GM23338 (cell line): ENCODE measurements around the gene ANTXR2. TPM values are rescaled to one million over a fixed set of nuclear protein-coding genes. Genes with fewer than 3 reads are reported as not detected.

Source experiments
- ATAC-seq: fragments of 200-7000 bp; cut with Tn5 transposase; 3 replicates; pipeline ENCODE4 v1.9.1; 2020
- DNase-seq: peaks from one replicate; pipeline ENCODE4 v3.0.0-alpha.2; 2015; ENCODE audit warnings: low spot score
- H2AFZ ChIP-seq: fragments of 200-600 bp; sonication (generic); 2 replicates; pipeline ENCODE4 v1.8.0; 2016; ENCODE audit warnings: antibody characterized with exemption, mild to moderate bottlenecking, moderate library complexity
- H3F3A ChIP-seq: fragments of 200-600 bp; sonication (generic); replicated peaks from 2 replicates; pipeline ENCODE4 v1.8.0; 2017; ENCODE audit warnings: antibody characterized with exemption, mixed run types, low read depth
- H3K27ac ChIP-seq: fragments of 200-600 bp; sonication (generic); 2 replicates; pipeline ENCODE4 v1.6.1; 2016; ENCODE audit warnings: low read depth
- H3K27me3 ChIP-seq: fragments of 200-600 bp; sonication (generic); 2 replicates; pipeline ENCODE4 v1.8.0; 2016; ENCODE audit warnings: mild to moderate bottlenecking, mixed run types, moderate library complexity; ENCODE audit not compliant: insufficient read depth
- H3K36me3 ChIP-seq: fragments of 200-600 bp; sonication (generic); 2 replicates; pipeline ENCODE4 v1.8.0; 2016; ENCODE audit warnings: mild to moderate bottlenecking; ENCODE audit not compliant: insufficient read depth
- H3K4me1 ChIP-seq: fragments of 200-600 bp; sonication (generic); 2 replicates; pipeline ENCODE4 v1.8.0; 2016; ENCODE audit warnings: mild to moderate bottlenecking, moderate library complexity; ENCODE audit not compliant: insufficient read depth
- H3K4me2 ChIP-seq: fragments of 200-600 bp; sonication (generic); 2 replicates; pipeline ENCODE4 v1.7.1; 2017; ENCODE audit warnings: mixed run types
- H3K4me3 ChIP-seq: fragments of 200-600 bp; sonication (generic); 2 replicates; pipeline ENCODE4 v1.6.1; 2016; ENCODE audit warnings: mixed run types
- H3K79me2 ChIP-seq: fragments of 200-600 bp; sonication (generic); replicated peaks from 2 replicates; pipeline ENCODE4 v1.8.0; 2017; ENCODE audit warnings: mild to moderate bottlenecking; ENCODE audit not compliant: insufficient read depth
- H3K9me2 ChIP-seq: fragments of 200-600 bp; sonication (generic); 2 replicates; pipeline ENCODE4 v1.8.0; 2017; ENCODE audit not compliant: insufficient read depth
- H4K20me1 ChIP-seq: fragments of 200-600 bp; sonication (generic); replicated peaks from 2 replicates; pipeline ENCODE4 v1.8.0; 2017; ENCODE audit warnings: mild to moderate bottlenecking; ENCODE audit not compliant: insufficient read depth
- H3K27ac Mint-ChIP-seq: 2 replicates; pipeline ENCODE4 v1.8.0; 2020; ENCODE audit warnings: inconsistent platforms, mild to moderate bottlenecking, moderate library complexity, mixed read lengths
- H3K27me3 Mint-ChIP-seq: 3 replicates; pipeline ENCODE4 v1.8.0; 2022; ENCODE audit warnings: low read depth, mild to moderate bottlenecking, moderate library complexity, mixed read lengths, inconsistent platforms; ENCODE audit not compliant: insufficient read depth, poor library complexity
- H3K36me3 Mint-ChIP-seq: 3 replicates; pipeline ENCODE4 v1.8.0; 2021; ENCODE audit warnings: low read depth, mild to moderate bottlenecking, inconsistent platforms, moderate library complexity, mixed read lengths
- H3K4me1 Mint-ChIP-seq: 3 replicates; pipeline ENCODE4 v1.8.0; 2020; ENCODE audit warnings: mild to moderate bottlenecking, inconsistent platforms, mixed read lengths
- H3K4me3 Mint-ChIP-seq: 3 replicates; pipeline ENCODE4 v1.8.0; 2021; ENCODE audit warnings: moderate library complexity, mild to moderate bottlenecking, inconsistent platforms, mixed read lengths
- H3K9me3 Mint-ChIP-seq: 3 replicates; pipeline ENCODE4 v1.8.0; 2020; ENCODE audit warnings: moderate library complexity, mild to moderate bottlenecking, inconsistent platforms, mixed read lengths
- CREB1 ChIP-seq: fragments of 250-450 bp; sonication (Bioruptor Pico); IDR thresholded peaks from 2 replicates; pipeline ENCODE4 v1.5.0; 2020; ENCODE audit warnings: low read depth, mild to moderate bottlenecking, moderate library complexity
- EZH2 ChIP-seq: fragments of 200-600 bp; sonication (generic); IDR thresholded peaks from one replicate; pipeline ENCODE4 v1.8.0; 2017; ENCODE audit warnings: antibody characterized with exemption, mild to moderate bottlenecking, low read depth; ENCODE audit not compliant: unreplicated experiment
- JUNB ChIP-seq: IDR thresholded peaks from one replicate; pipeline ENCODE4 v1.6.1; 2016; ENCODE audit warnings: antibody characterized with exemption; ENCODE audit not compliant: unreplicated experiment
- NANOG ChIP-seq: IDR thresholded peaks from 2 replicates; pipeline ENCODE4 v1.6.1; 2016; ENCODE audit warnings: antibody characterized with exemption, borderline replicate concordance
- POLR2AphosphoS5 ChIP-seq: IDR thresholded peaks from 2 replicates; pipeline ENCODE4 v1.6.1; 2016; ENCODE audit warnings: antibody characterized with exemption, low read depth
- ZNF114 ChIP-seq: fragments of 250-450 bp; sonication (Bioruptor Pico); IDR thresholded peaks from 2 replicates; pipeline ENCODE4 v1.5.0; 2020; ENCODE audit warnings: mild to moderate bottlenecking, moderate library complexity
- ZNF331 ChIP-seq: fragments of 250-450 bp; sonication (Bioruptor Pico); IDR thresholded peaks from 2 replicates; pipeline ENCODE4 v1.5.0; 2020; ENCODE audit warnings: low read depth, mild to moderate bottlenecking, moderate library complexity
- polyA plus RNA-seq: library from polyadenylated mRNA; unstranded; fragments of >200 nt; fragmentation: Nextera tagmentation; extraction: Ambion mirVana; gene quantifications from 2 replicates; pipeline ENCODE4 v1.2.1, GENCODE V29; 2016
- total RNA-seq: library from RNA; depleted of rRNA; stranded (reverse); fragments of >200 nt; shearing (Covaris generic); gene quantifications from 2 replicates; pipeline ENCODE4 v1.2.3, GENCODE V29; 2014
- TF ChIP-seq, protein P1 (sequence below), 2 experiments: fragments of 200-600 bp in 1 of 2; sonication (generic) in 1 of 2; conservative IDR thresholded peaks; 2 replicates each; pipeline versions ENCODE4 v1.5.1 to v1.6.1; 2016 to 2017; ENCODE audit warnings: antibody characterized with exemption in 2 of 2, low read depth in 2 of 2, mild to moderate bottlenecking in 2 of 2, moderate library complexity in 1 of 2
- TF ChIP-seq, protein P2 (sequence below): IDR thresholded peaks from one replicate; pipeline ENCODE4 v1.6.1; 2018; ENCODE audit warnings: antibody characterized with exemption; ENCODE audit not compliant: unreplicated experiment
- TF ChIP-seq, protein P3 (sequence below): IDR thresholded peaks from 2 replicates; pipeline ENCODE4 v1.6.1; 2016; ENCODE audit warnings: antibody characterized with exemption
- TF ChIP-seq, protein P4 (sequence below): fragments of 250-450 bp; sonication (Bioruptor Pico); IDR thresholded peaks from 2 replicates; pipeline ENCODE4 v1.5.0; 2020; ENCODE audit warnings: mild to moderate bottlenecking, moderate library complexity

Gene ANTXR2
- total and polyA plus RNA-seq, 2 experiments from 2014 or later = 2.0 to 5.3 TPM

DNA sequence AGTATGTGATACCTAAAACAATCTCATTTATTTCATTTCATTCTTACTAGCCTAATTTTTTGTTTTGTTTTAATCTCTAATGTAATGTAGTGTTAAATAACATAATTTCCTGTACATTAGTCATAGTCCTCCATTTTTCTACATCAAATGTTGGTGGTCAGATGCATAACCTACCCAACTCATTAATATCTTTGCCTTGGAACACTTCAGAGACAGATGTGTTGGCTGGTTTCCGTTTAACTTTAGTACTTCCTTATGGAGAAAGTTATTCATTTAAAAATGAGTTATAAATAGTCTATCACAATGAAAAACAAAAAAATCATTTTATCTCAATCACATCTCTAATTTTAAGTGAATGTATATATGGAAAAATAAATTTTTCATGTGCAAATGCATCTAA lies 190.2 kb downstream of the ANTXR2 start (continued):
- TF ChIP-seq, protein P1, sequence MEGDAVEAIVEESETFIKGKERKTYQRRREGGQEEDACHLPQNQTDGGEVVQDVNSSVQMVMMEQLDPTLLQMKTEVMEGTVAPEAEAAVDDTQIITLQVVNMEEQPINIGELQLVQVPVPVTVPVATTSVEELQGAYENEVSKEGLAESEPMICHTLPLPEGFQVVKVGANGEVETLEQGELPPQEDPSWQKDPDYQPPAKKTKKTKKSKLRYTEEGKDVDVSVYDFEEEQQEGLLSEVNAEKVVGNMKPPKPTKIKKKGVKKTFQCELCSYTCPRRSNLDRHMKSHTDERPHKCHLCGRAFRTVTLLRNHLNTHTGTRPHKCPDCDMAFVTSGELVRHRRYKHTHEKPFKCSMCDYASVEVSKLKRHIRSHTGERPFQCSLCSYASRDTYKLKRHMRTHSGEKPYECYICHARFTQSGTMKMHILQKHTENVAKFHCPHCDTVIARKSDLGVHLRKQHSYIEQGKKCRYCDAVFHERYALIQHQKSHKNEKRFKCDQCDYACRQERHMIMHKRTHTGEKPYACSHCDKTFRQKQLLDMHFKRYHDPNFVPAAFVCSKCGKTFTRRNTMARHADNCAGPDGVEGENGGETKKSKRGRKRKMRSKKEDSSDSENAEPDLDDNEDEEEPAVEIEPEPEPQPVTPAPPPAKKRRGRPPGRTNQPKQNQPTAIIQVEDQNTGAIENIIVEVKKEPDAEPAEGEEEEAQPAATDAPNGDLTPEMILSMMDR (conservative IDR thresholded peaks at IDR 0.05; ENCODE audit: low read depth in 2 of 2) = no peak
- TF ChIP-seq, protein P2, sequence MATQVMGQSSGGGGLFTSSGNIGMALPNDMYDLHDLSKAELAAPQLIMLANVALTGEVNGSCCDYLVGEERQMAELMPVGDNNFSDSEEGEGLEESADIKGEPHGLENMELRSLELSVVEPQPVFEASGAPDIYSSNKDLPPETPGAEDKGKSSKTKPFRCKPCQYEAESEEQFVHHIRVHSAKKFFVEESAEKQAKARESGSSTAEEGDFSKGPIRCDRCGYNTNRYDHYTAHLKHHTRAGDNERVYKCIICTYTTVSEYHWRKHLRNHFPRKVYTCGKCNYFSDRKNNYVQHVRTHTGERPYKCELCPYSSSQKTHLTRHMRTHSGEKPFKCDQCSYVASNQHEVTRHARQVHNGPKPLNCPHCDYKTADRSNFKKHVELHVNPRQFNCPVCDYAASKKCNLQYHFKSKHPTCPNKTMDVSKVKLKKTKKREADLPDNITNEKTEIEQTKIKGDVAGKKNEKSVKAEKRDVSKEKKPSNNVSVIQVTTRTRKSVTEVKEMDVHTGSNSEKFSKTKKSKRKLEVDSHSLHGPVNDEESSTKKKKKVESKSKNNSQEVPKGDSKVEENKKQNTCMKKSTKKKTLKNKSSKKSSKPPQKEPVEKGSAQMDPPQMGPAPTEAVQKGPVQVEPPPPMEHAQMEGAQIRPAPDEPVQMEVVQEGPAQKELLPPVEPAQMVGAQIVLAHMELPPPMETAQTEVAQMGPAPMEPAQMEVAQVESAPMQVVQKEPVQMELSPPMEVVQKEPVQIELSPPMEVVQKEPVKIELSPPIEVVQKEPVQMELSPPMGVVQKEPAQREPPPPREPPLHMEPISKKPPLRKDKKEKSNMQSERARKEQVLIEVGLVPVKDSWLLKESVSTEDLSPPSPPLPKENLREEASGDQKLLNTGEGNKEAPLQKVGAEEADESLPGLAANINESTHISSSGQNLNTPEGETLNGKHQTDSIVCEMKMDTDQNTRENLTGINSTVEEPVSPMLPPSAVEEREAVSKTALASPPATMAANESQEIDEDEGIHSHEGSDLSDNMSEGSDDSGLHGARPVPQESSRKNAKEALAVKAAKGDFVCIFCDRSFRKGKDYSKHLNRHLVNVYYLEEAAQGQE = no peak
- TF ChIP-seq NANOG (no peak), CREB1 (CRISPR knock-in tag) (no peak), JUNB (no peak), EZH2 (no peak), ZNF114 (CRISPR knock-in tag) (no peak), ZNF331 (CRISPR knock-in tag) (no peak), POLR2AphosphoS5 (no peak)
- TF ChIP-seq, protein P3, sequence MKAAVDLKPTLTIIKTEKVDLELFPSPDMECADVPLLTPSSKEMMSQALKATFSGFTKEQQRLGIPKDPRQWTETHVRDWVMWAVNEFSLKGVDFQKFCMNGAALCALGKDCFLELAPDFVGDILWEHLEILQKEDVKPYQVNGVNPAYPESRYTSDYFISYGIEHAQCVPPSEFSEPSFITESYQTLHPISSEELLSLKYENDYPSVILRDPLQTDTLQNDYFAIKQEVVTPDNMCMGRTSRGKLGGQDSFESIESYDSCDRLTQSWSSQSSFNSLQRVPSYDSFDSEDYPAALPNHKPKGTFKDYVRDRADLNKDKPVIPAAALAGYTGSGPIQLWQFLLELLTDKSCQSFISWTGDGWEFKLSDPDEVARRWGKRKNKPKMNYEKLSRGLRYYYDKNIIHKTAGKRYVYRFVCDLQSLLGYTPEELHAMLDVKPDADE = no peak

DNA sequence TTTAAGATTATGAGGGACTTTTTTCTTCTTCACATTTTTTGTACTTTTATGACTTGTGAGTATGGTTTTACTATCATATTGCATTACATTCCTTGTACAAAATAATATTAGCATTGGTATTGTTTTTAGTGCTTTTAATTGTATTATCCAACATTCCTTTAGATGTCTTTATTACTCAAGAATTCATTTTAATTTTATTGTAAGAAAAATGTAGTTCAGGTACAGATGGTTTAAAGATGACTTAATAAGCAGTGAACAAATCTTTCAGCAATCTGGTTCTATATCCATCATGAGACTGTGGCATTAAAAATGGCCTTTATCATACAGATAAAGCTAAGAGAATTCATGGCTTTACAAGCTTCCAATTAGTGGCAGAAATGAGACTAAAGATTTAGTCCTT lies 191.6 kb downstream of the ANTXR2 start:
- Histone ChIP-seq H4K20me1 (no peaks in the 10 kb centered on the region), H3K4me1 (no peaks in the 10 kb centered on the region), H3K27ac (no peak overlapping the region), H3K9me2 (no peaks in the 10 kb centered on the region), H3K27me3 (no peaks in the 10 kb centered on the region), H2AFZ (no peak overlapping the region), H3K4me2 (no peak overlapping the region), H3K4me3 (no peak overlapping the region), H3K36me3 (no peaks in the 10 kb centered on the region), H3K79me2 (no peaks in the 10 kb centered on the region), H3F3A (no peaks in the 10 kb centered on the region)
- no peak overlapping the region for H3K4me3 Mint-ChIP-seq
- H3K36me3 Mint-ChIP-seq = peaks cover 4% of the 10 kb centered on the region; the same call in 1 of the 3 replicates
- H3K4me1 Mint-ChIP-seq = no peaks in the 10 kb centered on the region
- H3K27ac Mint-ChIP-seq = no peak overlapping the region
- no peak for DNase-seq
- H3K27me3 Mint-ChIP-seq = peaks cover 7% of the 10 kb centered on the region
- no peaks in the 10 kb centered on the region for H3K9me3 Mint-ChIP-seq
- no peak for ATAC-seq
- TF ChIP-seq JUNB = no peak
- TF ChIP-seq, protein P4, sequence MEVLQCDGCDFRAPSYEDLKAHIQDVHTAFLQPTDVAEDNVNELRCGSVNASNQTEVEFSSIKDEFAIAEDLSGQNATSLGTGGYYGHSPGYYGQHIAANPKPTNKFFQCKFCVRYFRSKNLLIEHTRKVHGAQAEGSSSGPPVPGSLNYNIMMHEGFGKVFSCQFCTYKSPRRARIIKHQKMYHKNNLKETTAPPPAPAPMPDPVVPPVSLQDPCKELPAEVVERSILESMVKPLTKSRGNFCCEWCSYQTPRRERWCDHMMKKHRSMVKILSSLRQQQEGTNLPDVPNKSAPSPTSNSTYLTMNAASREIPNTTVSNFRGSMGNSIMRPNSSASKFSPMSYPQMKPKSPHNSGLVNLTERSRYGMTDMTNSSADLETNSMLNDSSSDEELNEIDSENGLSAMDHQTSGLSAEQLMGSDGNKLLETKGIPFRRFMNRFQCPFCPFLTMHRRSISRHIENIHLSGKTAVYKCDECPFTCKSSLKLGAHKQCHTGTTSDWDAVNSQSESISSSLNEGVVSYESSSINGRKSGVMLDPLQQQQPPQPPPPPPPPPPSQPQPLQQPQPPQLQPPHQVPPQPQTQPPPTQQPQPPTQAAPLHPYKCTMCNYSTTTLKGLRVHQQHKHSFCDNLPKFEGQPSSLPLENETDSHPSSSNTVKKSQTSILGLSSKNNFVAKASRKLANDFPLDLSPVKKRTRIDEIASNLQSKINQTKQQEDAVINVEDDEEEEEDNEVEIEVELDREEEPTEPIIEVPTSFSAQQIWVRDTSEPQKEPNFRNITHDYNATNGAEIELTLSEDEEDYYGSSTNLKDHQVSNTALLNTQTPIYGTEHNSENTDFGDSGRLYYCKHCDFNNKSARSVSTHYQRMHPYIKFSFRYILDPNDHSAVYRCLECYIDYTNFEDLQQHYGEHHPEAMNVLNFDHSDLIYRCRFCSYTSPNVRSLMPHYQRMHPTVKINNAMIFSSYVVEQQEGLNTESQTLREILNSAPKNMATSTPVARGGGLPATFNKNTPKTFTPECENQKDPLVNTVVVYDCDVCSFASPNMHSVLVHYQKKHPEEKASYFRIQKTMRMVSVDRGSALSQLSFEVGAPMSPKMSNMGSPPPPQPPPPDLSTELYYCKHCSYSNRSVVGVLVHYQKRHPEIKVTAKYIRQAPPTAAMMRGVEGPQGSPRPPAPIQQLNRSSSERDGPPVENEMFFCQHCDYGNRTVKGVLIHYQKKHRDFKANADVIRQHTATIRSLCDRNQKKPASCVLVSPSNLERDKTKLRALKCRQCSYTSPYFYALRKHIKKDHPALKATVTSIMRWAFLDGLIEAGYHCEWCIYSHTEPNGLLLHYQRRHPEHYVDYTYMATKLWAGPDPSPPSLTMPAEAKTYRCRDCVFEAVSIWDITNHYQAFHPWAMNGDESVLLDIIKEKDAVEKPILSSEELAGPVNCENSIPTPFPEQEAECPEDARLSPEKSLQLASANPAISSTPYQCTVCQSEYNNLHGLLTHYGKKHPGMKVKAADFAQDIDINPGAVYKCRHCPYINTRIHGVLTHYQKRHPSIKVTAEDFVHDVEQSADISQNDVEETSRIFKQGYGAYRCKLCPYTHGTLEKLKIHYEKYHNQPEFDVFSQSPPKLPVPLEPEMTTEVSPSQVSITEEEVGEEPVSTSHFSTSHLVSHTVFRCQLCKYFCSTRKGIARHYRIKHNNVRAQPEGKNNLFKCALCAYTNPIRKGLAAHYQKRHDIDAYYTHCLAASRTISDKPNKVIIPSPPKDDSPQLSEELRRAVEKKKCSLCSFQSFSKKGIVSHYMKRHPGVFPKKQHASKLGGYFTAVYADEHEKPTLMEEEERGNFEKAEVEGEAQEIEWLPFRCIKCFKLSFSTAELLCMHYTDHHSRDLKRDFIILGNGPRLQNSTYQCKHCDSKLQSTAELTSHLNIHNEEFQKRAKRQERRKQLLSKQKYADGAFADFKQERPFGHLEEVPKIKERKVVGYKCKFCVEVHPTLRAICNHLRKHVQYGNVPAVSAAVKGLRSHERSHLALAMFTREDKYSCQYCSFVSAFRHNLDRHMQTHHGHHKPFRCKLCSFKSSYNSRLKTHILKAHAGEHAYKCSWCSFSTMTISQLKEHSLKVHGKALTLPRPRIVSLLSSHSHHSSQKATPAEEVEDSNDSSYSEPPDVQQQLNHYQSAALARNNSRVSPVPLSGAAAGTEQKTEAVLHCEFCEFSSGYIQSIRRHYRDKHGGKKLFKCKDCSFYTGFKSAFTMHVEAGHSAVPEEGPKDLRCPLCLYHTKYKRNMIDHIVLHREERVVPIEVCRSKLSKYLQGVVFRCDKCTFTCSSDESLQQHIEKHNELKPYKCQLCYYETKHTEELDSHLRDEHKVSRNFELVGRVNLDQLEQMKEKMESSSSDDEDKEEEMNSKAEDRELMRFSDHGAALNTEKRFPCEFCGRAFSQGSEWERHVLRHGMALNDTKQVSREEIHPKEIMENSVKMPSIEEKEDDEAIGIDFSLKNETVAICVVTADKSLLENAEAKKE (CRISPR knock-in tag) = no peak
- TF ChIP-seq, protein P3 = no peak
